SK-N-SH treated with all-trans-retinoic acid at 6 μM for 48 hours (cell line): ENCODE data around the gene OSBPL7.

Experiments used
- ARNTL ChIP-seq: fragments of 450-650 bp; formaldehyde crosslinking; IDR thresholded peaks from 2 replicates; pipeline ENCODE4 v1.5.0; 2020; ENCODE audit warnings: low read depth, mild to moderate bottlenecking, moderate library complexity, borderline replicate concordance
- ESRRG ChIP-seq: fragments of 250-450 bp; sonication (Bioruptor Pico); IDR thresholded peaks from 2 replicates; pipeline ENCODE4 v1.6.1; 2021; ENCODE audit warnings: mild to moderate bottlenecking
- ISL1 ChIP-seq: fragments of 250-450 bp; sonication (Bioruptor Pico); IDR thresholded peaks from 2 replicates; pipeline ENCODE4 v2.1.2; 2022; ENCODE audit warnings: mild to moderate bottlenecking, moderate library complexity
- PATZ1 ChIP-seq: fragments of 250-450 bp; sonication (Bioruptor Pico); IDR thresholded peaks from 2 replicates; pipeline ENCODE4 v1.8.0; 2020; ENCODE audit warnings: mild to moderate bottlenecking, moderate library complexity, borderline replicate concordance
- PPARA ChIP-seq: fragments of 250-450 bp; sonication (Bioruptor Pico); IDR thresholded peaks from 2 replicates; pipeline ENCODE4 v1.5.0; 2020; ENCODE audit warnings: mild to moderate bottlenecking, borderline replicate concordance
- TOX ChIP-seq: fragments of 250-450 bp; sonication (Bioruptor Pico); IDR thresholded peaks from 2 replicates; pipeline ENCODE4 v1.8.0; 2021; ENCODE audit warnings: mild to moderate bottlenecking, moderate library complexity, borderline replicate concordance
- ZNF70 ChIP-seq: fragments of 450-650 bp; formaldehyde crosslinking; IDR thresholded peaks from 2 replicates; pipeline ENCODE4 v1.5.0; 2020; ENCODE audit warnings: mild to moderate bottlenecking, moderate library complexity
- TF ChIP-seq, protein P1 (sequence below): fragments of 250-450 bp; sonication (Bioruptor Pico); IDR thresholded peaks from 2 replicates; pipeline ENCODE4 v1.8.0; 2021; ENCODE audit warnings: low read depth, mild to moderate bottlenecking, moderate library complexity, borderline replicate concordance

- no peak for TF ChIP-seq PATZ1 (CRISPR knock-in tag)
- TF ChIP-seq, protein P1, sequence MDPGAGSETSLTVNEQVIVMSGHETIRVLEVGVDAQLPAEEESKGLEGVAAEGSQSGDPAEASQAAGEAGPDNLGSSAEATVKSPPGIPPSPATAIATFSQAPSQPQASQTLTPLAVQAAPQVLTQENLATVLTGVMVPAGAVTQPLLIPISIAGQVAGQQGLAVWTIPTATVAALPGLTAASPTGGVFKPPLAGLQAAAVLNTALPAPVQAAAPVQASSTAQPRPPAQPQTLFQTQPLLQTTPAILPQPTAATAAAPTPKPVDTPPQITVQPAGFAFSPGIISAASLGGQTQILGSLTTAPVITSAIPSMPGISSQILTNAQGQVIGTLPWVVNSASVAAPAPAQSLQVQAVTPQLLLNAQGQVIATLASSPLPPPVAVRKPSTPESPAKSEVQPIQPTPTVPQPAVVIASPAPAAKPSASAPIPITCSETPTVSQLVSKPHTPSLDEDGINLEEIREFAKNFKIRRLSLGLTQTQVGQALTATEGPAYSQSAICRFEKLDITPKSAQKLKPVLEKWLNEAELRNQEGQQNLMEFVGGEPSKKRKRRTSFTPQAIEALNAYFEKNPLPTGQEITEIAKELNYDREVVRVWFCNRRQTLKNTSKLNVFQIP (CRISPR knock-in tag), result no peak
- TF ChIP-seq TOX (CRISPR knock-in tag), result no peak
- no peak for TF ChIP-seq ZNF70 (CRISPR knock-in tag)
- no peak for TF ChIP-seq ARNTL (CRISPR knock-in tag)
- no peak for TF ChIP-seq ISL1 (CRISPR knock-in tag)
- TF ChIP-seq PPARA (CRISPR knock-in tag), result no peak
- no peak for TF ChIP-seq ESRRG (CRISPR knock-in tag)
Measured at GRCh38 chr17:47811709-47812108, 9.9 kb downstream of the OSBPL7 start.
